Transverse colon (tissue), 4 donors: ENCODE results near the gene STAT5B. TPM values are rescaled to one million over a fixed set of nuclear protein-coding genes. Genes with fewer than 3 reads are reported as not detected.

Source experiments
- DNase-seq: peaks from one replicate; pipeline ENCODE4 v3.0.0-alpha.2; 2019
- H3K27ac ChIP-seq, 4 donors: fragments of 200-600 bp; sonication (generic); 2 replicates each; pipeline ENCODE4 v1.5.1; 2016 to 2018; ENCODE audit warnings: inconsistent platforms in 4 of 4
- H3K27me3 ChIP-seq: fragments of 200-600 bp; sonication (generic); 2 replicates; pipeline ENCODE4 v1.5.1; 2017; ENCODE audit warnings: inconsistent platforms
- H3K36me3 ChIP-seq, 4 donors: fragments of 200-600 bp; sonication (generic); 2 replicates each; pipeline ENCODE4 v1.5.1; 2017 to 2019; ENCODE audit warnings: inconsistent platforms in 4 of 4
- H3K4me1 ChIP-seq, 4 donors: fragments of 200-600 bp; sonication (generic); 2 replicates each; pipeline ENCODE4 v1.5.1; 2017 to 2020; ENCODE audit warnings: inconsistent platforms in 4 of 4
- H3K4me3 ChIP-seq, 4 donors: fragments of 200-600 bp; sonication (generic); 1 replicate in 1 of 4; 2 replicates in 3 of 4; pipeline versions ENCODE4 v1.5.1 to v1.6.1; 2017 to 2019; ENCODE audit warnings: inconsistent platforms in 4 of 4
- H3K9me3 ChIP-seq, 2 donors: fragments of 200-600 bp; sonication (generic); 2 replicates each; pipeline ENCODE4 v1.5.1; 2017 to 2019; ENCODE audit warnings: inconsistent platforms in 2 of 2
- CTCF ChIP-seq, 5 experiments: fragments of 200-600 bp in 3 of 5; fragments of 450-650 bp in 2 of 5; sonication (generic) in 3 of 5; IDR thresholded peaks; 1 replicate in 2 of 5; 2 replicates in 3 of 5; pipeline ENCODE4 v1.5.1; 2016 to 2017; ENCODE audit warnings: antibody characterized with exemption in 5 of 5, inconsistent platforms in 3 of 5, mild to moderate bottlenecking in 2 of 5, moderate library complexity in 1 of 5
- EP300 ChIP-seq: sonication (generic); formaldehyde crosslinking; IDR thresholded peaks from one replicate; pipeline ENCODE4 v1.6.1; 2017; ENCODE audit warnings: antibody characterized with exemption, low read depth
- POLR2A ChIP-seq: fragments of 450-650 bp; IDR thresholded peaks from one replicate; pipeline ENCODE4 v1.6.1; 2016; ENCODE audit warnings: antibody characterized with exemption, mild to moderate bottlenecking, moderate library complexity
- POLR2AphosphoS5 ChIP-seq, 3 donors: sonication (generic); formaldehyde crosslinking; IDR thresholded peaks; one replicate each; pipeline ENCODE4 v1.6.1; 2016; ENCODE audit warnings: antibody characterized with exemption in 3 of 3
- WGBS, 2 donors: methylation state at CpG; one replicate each; pipeline ENCODE4 v1.1.5; 2018; ENCODE audit warnings: low coverage in 1 of 2; 5-methylcytosine and 5-hydroxymethylcytosine counted together
- in situ Hi-C, 4 donors: fragments of 200-750 bp; cut with MboI; loops; one replicate each; pipeline versions ENCODE4 v1.15.0 to v1.15.1; 2017; ENCODE audit warnings: low sequenced_read_pairs in 3 of 4, low pct_ligation_motif_present in 1 of 4, low pct_unique_long_range_greater_than_20kb in 1 of 4
- intact Hi-C: fragments of 100-400 bp; cut with DNase I; formaldehyde crosslinking; loops from one replicate; pipeline ENCODE4 v1.15.1; 2023; ENCODE audit warnings: low total_unique reads
- total RNA-seq, 4 donors: library from RNA; depleted of rRNA; stranded (reverse); fragments of >200 nt; gene quantifications; one replicate each; pipeline ENCODE4 v1.1.0, GENCODE V29; 2016

Gene STAT5B
- total RNA-seq, 4 donors from 2014 or later = 51.3 to 151 (median 79.1) TPM

GRCh38 chr17:42230225-42230624, 46.0 kb downstream of the STAT5B start:
- 82 to 83% methylated on average over 5 of the region's 5 CpGs for WGBS, 2 donors
- no peaks in the 10 kb centered on the region for H3K36me3 ChIP-seq
- in situ Hi-C loops = no loop called here
- no peak overlapping the region for H3K27ac ChIP-seq
- no peak for TF ChIP-seq POLR2A
- no peak for TF ChIP-seq EP300
- no peak for TF ChIP-seq CTCF (IDR thresholded peaks at IDR 0.05)
- no peak for TF ChIP-seq POLR2AphosphoS5 (IDR thresholded peaks at IDR 0.05)
- H3K4me1 ChIP-seq = peaks cover 0 to 12% (median 0%) of the 10 kb centered on the region in 4 donors
- H3K9me3 ChIP-seq = no peaks in the 10 kb centered on the region
- no peak for DNase-seq
- H3K4me3 ChIP-seq = no peak overlapping the region
- H3K27me3 ChIP-seq = no peaks in the 10 kb centered on the region
- intact Hi-C loops = no loop called here

- intact Hi-C loops = no loop called here
- TF ChIP-seq CTCF (IDR thresholded peaks at IDR 0.05) (no peak), POLR2A (no peak), EP300 (no peak), POLR2AphosphoS5 (IDR thresholded peaks at IDR 0.05) (no peak)
- Histone ChIP-seq H3K36me3 (peaks cover 0 to 13% (median 4%) of the 10 kb centered on the region in 4 donors), H3K9me3 (no peaks in the 10 kb centered on the region), H3K27me3 (no peaks in the 10 kb centered on the region), H3K4me1 (no peaks in the 10 kb centered on the region), H3K4me3 (no peak overlapping the region), H3K27ac (peak overlapping the region in 3 of 4 donors; percentile 3 to 23 (median 18))
- DNase-seq = no peak
- 73 to 85% methylated on average over 6 to 11 of the region's 11 CpGs for WGBS, 2 donors
- in situ Hi-C loops = no loop called here
Observed at GRCh38 chr17:42227849-42228700, 48.1 kb downstream of the STAT5B start.

- Histone ChIP-seq H3K36me3 (peaks cover 0 to 16% (median 8%) of the 10 kb centered on the region in 4 donors), H3K4me1 (no peaks in the 10 kb centered on the region), H3K9me3 (no peaks in the 10 kb centered on the region), H3K27me3 (no peaks in the 10 kb centered on the region), H3K27ac (no peak overlapping the region), H3K4me3 (no peak overlapping the region)
- in situ Hi-C loops (no loop called here), intact Hi-C loops (no loop called here)
- 93 to 100% methylated on average over 5 of the region's 5 CpGs for WGBS, 2 donors
- TF ChIP-seq EP300 (no peak), POLR2AphosphoS5 (IDR thresholded peaks at IDR 0.05) (no peak), POLR2A (no peak), CTCF (IDR thresholded peaks at IDR 0.05) (no peak)
- no peak for DNase-seq
Observed at GRCh38 chr17:42225646-42226045, 50.5 kb downstream of the STAT5B start.

- Histone ChIP-seq H3K9me3 (no peaks in the 10 kb centered on the region), H3K27me3 (no peaks in the 10 kb centered on the region), H3K27ac (no peak overlapping the region), H3K4me1 (no peaks in the 10 kb centered on the region), H3K36me3 (peaks cover 0 to 16% (median 8%) of the 10 kb centered on the region in 4 donors), H3K4me3 (no peak overlapping the region)
- intact Hi-C loops = no loop called here
- WGBS, 2 donors = 93 to 100% methylated on average over 1 to 6 of the region's 6 CpGs
- in situ Hi-C loops = no loop called here
- no peak for DNase-seq
- TF ChIP-seq CTCF (IDR thresholded peaks at IDR 0.05) (no peak), POLR2A (no peak), EP300 (no peak), POLR2AphosphoS5 (IDR thresholded peaks at IDR 0.05) (no peak)
Observed at GRCh38 chr17:42224651-42225050, 51.5 kb downstream of the STAT5B start.
